NOMO-1 treated with dmso at 0.1 percent for 144 hours (cell line): Measurements from ENCODE around the gene NEK9.
A peak's percentile ranks its signal among the peaks of the same experiment; 100 is the strongest.
"Not testable (repeated sequence)": the region's sequence is repeated elsewhere in the genome, so short reads cannot be mapped to it uniquely, and the experiment has no call there.

Source experiments
- DNase-seq: peaks from one replicate; lab custom pipeline; 2025; ENCODE audit not compliant: unreplicated experiment; lab: John Stamatoyannopoulos, UW

Gene NEK9

DNA sequence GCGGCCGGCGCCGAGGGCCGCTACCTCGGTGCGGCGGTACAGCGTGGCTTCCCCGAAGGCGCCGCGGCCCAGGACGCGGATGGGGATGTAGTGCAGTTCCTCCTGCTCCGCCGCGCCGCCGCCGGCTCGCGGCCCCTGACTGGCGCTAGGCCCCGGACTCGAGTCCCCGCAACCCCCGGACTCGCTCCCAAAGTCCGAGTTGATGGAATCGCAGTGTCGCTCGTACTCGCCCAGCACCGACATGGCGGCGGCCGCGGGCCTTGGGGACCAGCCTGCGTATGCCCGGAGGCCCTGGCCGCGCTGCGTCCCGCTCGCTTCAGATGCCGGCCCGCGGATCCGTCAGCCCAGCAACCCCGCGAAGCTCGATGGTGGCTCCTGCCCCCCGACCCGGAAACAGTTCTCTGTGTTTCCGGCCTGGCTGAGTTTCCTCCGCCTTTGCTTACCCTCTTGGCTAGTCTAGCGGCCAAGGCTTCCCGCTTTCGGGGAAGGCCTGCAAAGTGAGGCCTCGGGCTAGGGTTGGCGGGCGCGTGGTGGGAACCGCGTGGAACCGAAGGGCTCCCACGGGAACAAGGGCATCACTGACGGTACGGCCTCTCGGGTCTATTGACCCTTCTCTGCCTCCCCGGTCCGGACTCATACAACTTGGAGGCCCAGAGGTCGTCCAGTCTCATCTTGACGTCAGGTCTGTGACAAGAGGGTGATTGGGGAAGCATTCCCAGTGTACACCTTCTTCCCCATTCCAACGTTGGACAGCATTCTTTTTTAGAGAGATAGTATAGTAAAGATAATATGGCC is at the start of gene NEK9:
Gene NEK9, minus strand, starts transcription at position 370 of the 795 bp plus-strand sequence. Its CDS starts 127 bp downstream, at position 243.
- DNase-seq, result peak; percentile 75

DNA sequence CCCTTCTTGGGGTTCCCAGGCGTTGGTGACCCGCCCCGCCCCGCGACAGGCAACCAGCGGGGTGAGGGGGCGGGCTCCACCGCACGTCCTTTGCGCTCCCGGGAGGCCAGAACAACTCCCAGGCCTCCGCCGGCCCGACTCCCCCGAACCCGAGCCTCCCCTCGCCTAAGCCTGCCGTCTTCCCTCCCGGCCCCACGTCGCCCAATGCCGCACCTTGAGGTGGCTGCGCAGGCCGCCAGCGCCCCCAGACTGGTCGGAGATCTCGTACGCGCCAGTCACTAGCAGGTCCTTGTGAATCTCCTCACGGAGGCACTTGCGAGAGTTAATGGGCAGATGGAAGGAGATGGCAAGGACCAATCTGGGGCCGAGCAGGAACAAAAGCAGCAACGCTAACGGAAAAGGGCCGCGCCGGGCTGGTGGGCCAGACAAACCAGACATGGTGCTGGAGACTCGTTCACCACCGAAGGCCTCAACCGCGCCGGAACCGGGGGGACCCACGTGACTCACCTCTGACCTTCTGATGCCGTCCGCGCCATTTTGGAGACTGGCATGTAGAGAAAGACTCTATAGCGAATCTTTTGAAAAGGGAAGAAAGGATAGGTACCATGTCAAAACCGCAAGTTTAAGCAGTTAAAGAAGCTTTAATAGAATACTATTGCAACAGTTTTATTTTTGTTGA is 49.4 kb upstream of the NEK9 start, which contains the start of gene TMED10:
Gene TMED10, minus strand, starts transcription at position 471 of the 679 bp plus-strand sequence. Its CDS starts 33 bp downstream, at position 438.
- peak; percentile 96 for DNase-seq

DNA sequence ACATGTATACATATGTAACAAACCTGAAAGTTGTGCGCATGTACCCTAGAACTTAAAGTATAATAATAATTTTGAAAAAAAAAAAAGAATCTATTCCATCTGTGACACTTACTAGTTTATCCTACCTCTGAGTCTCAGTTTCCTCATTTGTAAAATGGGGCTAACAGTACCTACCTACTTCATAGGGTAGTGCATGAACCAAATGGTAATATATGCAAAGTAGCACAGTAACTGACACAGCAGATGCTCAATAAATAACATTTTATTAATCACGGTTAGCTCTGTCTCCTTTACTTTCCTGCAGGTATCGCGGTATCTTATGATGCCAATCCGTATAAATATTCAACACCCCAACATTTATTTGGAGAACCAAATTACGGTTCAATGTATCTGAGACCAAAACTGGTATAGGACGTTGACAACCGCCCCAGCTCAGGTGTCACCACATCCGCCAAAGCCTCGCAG is 48.9 kb upstream of the NEK9 start:
- no peak for DNase-seq

DNA sequence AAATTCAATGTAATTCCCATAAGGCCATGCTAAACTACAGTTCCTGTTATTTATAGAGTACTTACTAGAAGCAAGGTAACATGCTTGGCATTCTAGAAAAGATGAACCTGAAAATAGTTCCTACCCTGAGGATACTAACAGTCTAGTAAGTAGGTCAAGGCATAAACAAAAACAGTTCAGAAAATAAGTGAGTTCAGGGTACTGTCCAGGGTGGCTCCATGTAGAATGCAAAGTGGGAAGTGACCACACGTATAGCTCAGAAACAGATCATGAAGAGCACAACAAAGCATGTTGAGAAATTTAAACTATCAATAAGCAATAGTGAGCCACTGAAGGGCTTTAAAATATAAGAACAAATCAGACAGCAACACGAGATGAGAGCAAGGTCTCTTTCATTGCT is 47.2 kb upstream of the NEK9 start:
- no peak for DNase-seq

DNA sequence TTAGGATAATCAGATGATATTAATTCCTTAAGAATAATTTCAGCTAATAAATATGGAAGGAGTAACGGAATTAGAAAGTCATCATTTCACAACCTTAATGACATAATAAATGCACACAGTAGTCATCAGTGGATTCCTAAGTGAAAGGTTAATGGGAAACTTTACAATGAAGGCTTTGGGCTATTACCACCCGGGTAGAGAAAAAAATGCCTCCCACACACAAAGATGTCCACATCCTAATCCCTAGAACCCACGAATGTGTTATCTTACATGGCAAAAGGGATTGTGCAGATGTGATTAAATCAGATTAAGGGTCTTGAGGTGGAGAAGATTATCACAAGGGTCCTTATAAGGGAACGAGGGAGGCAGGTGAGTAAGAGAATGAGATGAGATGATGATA is 43.9 kb upstream of the NEK9 start:
- DNase-seq, result no peak

DNA sequence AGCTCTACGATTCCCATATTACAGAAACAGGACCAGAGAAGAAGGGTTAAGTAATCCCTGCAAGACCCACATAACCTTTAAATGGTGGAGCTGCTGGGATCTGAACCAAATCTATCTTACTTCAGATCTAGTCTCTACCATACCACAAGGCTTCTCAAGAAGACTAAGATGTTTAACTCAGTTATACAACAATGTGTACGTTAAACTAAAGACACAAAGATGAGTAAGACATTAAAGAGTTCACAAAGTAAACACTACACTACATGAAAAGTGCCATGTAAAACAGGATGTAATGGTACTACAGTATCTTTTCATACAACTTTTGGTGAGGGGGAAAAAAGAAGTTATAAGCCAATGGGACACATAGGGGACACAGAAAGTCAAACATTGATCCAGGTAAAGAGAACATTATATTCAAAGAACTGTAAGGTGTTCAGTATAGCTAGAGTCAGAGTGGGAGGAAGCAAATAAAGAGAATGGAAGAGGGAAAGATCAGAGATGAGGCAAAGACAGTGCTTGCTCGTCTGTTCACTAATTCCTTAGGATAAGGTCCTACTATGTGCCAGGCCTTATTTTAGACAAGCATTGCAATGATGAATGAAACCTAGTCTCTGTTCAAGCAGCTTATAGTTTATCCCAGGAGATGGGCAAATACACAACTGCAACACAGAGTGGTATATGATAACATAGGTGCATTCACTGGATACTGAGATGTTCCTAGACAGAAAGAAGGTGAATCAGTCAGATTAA is 41.9 kb upstream of the NEK9 start:
- DNase-seq, result no peak

DNA sequence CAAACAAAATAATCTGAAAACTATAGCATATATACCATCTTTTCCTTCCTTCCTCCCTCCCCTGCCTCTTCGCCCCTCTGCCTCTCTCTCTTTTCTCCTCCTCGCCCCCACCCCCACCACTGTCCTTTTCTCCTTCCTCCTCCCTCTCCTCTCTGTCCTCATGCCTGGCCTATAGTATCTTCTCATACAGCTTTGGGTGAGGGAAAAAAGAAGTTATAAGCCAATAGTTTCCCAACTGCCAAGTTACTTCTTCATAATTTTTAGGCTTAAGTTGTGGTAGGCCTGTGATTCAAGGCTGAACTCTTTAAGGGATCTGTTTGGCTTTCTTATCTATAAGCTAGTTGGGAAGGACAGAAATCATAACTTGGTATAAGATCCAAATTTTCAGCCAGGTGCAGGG is 40.5 kb upstream of the NEK9 start:
- no peak for DNase-seq

DNA sequence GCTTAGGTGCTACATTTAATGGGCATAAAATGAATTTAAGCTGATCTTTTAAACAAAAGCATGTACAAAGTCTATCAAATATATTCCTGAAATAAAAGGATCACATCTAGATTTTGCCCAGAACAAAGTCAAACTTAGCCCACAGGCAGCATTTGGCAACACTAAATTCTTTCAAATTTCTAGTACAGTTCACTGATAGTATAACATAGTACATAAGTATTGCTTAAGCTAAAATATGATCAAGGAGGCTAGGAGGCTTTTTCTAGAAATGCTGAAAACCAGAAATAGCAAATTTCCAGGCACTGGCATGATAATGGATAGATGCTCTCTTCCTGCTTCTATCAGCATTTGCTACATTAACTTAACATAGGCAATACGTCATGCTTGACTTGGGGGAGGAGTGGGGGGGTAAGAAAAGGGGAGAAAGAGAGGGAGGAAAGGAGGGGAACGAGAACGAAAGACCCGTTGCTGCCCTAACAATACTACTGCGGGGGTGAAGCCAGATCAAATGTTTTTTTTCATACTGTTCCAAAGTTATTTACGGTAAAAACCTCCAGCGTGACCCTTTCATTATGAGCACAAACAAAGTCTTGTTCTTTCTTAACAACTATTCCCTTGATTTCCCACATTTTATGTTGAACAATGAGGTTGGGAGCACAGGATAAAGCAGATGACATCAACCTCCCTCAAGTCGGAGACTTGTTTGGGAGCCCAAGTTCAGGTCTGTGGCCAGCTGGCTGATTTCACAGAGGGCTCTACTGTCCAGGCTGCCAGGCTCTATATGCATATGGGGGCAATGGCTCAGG is 38.9 kb upstream of the NEK9 start:
- no peak for DNase-seq

DNA sequence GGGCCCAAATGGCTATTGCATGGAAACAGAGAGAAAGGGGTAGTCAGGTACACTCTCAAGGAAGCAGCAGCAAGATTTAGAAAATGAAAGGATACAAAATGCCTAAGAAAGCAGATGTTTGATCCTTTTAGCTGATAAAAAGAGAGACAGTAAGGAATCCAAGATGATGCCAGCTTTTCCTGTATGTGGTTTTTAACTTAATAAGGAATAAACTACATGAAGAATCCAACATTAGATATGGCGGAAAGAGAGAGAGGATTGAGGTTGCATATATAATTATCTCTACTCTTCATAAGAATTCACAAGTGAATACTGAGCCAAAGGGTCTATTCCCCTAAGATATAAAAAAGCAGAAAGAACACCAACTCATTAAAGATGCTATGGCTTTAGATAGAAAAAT is 38.0 kb upstream of the NEK9 start:
- no peak for DNase-seq

DNA sequence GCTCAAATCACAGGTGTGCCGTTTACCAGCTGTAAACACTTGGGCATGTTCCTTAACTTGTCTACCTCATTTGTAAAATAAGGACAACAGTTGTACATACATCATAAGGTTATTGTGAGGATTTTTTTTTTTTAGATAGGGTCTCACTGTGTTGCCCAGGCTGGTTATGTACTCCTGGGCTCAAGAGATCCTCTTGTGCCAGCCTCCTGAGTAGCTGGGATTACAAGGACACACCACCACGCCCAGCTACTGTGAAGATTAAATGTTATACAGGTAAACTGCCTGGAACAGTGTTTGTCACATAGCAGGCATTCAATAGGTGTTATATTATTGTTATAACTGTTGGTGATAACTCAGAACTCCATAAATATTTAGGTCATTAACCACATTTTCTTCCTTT is 36.8 kb upstream of the NEK9 start:
- DNase-seq, result no peak

DNA sequence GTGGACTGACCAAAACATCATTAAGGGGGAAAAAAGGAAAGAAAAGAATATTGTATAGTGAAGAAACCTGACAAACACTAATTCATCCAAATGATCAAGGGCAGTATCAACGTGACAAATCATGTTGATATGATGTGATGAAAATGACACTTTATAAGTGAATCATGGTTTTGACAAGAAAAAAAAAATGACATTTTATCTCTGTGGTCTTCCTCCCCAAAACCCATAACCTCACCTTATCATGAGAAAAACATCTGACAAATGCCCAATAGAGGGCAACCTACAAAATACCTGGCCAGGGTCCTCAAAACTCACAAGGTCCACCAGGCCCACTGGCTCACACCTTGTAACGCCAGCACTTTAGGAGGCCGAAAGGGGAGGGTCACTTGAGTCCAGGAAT is 35.8 kb upstream of the NEK9 start:
- DNase-seq, result no peak

DNA sequence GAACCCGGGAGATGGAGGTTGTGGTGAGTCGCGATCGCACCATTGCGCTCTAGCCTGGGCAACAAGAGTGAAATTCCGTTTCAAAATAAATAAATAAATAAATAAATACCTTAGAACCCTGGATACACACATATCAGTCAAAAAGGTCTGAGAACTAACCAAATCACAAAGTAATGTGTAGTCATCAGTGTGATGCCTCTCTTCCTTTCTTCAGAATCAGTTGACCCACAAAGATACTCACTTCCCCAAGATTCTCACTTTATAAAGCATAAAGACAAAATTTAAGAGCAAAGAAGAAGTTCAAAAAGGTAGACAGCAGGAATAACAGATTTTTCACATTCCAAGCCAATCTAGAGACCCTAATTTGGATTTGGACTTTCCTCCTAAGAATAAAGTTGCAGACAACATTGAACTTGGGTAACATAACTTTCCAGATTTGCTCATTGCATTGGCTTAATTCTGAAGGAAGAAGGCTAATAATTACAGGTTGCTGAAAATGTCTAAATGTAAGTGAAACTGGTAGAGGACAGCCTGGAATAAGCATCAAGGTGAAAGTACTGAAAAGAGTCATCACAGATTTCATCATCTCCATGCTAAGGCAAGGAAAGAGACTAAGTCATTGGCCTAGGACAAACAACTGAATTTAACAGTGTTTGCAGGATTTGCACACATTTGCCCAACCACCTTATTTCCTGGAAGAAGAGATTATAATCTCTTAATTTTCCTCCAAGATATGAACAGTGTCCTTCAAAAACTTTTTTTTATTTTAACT is 32.2 kb upstream of the NEK9 start:
- DNase-seq, result no peak

DNA sequence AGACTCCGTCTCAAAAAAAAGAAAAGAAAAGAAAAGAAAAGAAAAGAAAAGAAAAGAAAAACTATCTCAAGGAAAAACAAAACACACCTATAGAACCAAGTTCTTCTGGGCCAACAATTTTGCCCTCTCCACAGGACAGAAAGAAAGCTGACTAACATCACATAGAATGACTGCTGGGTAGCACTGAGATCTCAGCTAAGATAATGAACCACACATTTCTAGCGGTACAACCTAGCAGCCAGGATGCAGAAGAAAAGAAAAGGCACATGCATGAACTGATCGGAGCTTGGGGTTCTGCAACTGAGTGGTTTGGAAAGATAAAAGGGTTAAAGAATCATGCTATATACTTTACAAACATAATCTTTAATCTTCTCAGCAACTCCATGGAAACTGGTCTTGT is 30.1 kb upstream of the NEK9 start:
- DNase-seq, result no peak

DNA sequence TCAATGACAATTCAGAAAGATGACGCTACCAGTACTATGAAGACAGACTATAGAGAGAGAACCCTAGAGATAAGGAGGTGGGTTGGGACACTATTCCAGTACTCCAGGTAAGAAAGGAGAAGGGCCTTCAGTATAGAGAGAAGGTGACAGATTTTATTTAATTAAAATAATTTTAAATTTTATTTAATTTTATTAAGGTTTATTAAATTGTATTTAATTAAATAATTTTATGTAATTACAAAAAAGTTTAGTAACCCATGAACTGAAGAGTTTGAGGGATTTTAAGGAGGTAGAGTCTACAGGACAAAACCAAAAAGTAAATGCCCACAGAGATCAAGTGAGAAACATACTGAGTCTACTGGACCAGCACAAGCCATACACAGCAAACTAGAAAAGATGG is 29.3 kb upstream of the NEK9 start:
- DNase-seq, result no peak

DNA sequence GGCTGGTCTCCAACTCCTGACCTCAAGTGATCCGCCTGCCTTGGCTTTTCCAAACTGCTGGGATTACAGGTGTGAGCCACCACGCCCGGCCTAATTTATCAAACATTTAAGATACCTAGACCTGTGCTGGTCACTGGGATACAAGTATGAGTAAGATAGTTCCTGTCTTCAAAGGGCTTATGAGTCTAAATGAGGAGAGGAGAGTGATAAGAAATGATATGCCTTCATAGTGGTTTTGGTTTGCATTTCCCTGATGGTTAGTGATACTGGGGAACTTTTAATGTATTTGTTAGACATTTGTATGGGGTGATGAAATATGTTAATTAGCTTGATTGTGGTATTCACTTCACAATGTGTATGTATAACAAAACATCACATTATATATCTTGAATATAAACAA is 28.3 kb upstream of the NEK9 start:
- DNase-seq, result no peak

DNA sequence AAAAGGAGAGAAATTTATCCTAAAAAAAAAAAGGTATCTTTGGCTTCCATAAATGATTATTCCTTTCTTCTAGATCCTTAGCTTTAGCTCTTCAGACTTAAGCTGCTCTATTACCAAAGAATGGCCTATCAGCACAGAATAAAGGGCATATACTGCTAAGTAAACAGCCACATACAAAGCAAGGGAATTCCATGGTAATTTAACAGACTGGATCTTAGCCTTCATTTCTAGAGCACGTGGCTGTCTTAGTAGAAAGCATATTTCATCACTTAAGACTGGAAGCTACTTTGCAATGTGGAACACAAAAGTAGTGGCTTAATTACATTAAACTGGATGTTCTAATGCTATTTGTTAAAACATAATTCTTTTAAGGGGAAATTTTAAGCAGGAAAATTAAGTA is 26.4 kb upstream of the NEK9 start:
- no peak for DNase-seq

DNA sequence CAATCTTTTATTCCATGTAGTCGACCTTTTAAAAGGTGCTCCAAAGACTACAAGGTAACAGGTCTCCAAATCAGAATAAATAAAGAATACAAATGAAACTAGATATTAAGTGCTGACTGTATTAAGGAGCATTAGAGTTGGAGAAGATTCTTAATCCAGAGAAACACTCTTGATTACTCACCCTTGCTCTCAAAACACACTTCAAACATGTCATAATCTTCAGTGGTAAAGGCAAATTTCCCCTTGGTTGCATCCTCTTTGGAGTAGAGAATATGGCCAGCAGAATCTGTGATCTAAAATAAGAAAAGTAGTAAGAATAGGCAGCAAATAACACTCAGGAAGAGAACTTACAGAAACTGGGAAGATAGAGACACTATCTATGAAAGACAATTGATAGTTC is 25.0 kb upstream of the NEK9 start:
- DNase-seq, result no peak

DNA sequence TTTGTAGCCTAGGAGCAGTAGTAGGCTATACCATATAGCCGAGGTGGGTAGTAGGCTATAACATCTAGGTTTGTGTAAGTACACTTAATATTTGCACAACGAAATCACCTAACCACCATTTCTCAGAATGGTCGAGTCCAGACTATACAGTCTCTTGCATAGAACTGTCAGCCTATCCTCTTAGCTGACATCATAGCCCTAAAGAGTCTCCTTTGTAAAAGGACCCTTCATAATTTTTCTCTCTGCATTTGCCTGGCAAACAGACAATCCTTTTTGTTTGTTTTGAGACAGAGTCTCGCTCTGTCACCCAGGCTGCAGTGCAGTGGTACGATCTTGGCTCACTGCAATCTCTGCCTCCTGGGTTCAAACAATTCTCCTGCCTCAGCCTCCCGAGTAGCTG is 23.8 kb upstream of the NEK9 start:
- DNase-seq, result not testable (repeated sequence)

DNA sequence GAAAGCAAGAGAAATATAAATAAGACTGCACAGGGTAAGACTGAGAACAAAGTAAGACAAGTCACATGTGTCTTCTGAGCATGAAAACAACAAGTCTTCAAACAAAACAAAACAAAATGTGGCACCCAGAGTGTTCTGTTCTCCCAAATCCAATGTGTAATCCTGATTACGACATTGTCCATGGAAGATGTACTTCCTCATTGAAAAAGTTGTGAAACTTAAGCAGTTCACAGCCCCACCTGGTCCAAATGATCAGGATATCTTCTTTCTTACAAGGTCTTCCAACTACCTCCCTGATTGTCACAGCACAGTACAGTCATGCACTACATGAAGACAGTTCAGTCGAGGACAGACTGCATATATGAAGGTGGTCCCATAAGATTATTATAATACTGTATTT is 23.3 kb upstream of the NEK9 start:
- no peak for DNase-seq

DNA sequence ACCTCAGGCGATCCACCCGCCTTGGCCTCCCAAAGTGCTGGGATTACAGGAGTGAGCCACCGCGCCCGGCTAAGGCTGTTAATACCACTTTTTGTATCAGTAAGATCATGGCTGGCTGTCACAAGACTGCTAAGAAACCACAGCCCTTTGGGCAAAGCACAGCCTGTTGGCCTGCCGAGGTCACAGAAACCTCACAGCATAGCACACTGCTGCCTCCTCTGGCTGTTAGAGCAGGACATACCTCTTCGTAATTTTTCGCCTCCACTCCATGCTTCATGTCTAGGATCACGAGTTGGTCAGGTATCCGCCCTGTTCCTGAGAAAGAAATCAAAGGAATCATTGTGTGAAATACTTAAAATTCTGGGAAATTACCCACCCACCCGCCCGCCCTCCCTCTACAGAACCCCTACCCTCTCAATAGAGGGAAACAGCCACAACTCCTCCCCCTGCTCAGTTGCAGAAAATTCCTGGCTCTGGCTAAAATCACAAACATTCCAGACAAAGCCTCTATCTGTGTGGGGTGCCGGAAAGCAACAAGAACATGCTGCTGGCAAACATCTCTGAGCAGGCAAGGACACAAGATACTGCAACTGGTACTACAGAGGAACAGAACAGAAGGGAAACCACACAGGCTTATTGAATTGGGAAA is 20.7 kb upstream of the NEK9 start:
- DNase-seq, result no peak
